Effector memory CD8-positive, alpha-beta T cell (primary cell): Measurements from ENCODE around the gene ZNF787.
"Not testable (repeated sequence)": the region's sequence is repeated elsewhere in the genome, so short reads cannot be mapped to it uniquely, and the experiment has no call there.

Experiments used
- ATAC-seq: fragments of 150-1000 bp; cut with Tn5 transposase; replicated peaks from 2 replicates; pipeline ENCODE4 v1.10.0; 2021; ENCODE audit warnings: mild to moderate bottlenecking, moderate library complexity
- DNase-seq, 3 experiments: peaks; one replicate each; pipeline ENCODE4 v3.0.0; 2021
- H3K27ac Mint-ChIP-seq, 2 donors: one replicate each; pipeline ENCODE4 v1.8.0; 2022; ENCODE audit warnings: mild to moderate bottlenecking in 2 of 2, mixed read lengths in 2 of 2, moderate library complexity in 2 of 2
- H3K27me3 Mint-ChIP-seq, 2 donors: one replicate each; pipeline ENCODE4 v1.8.0; 2022; ENCODE audit warnings: mixed read lengths in 2 of 2
- H3K36me3 Mint-ChIP-seq: one replicate; pipeline ENCODE4 v1.8.0; 2022; ENCODE audit warnings: mild to moderate bottlenecking, moderate library complexity, mixed read lengths; ENCODE audit not compliant: insufficient read depth
- H3K4me1 Mint-ChIP-seq, 2 donors: one replicate each; pipeline ENCODE4 v1.8.0; 2022; ENCODE audit warnings: low read depth in 2 of 2, mixed read lengths in 2 of 2
- H3K4me3 Mint-ChIP-seq, 2 donors: one replicate each; pipeline ENCODE4 v1.8.0; 2022; ENCODE audit warnings: mild to moderate bottlenecking in 2 of 2, mixed read lengths in 2 of 2, moderate library complexity in 2 of 2
- H3K9me3 Mint-ChIP-seq, 2 donors: one replicate each; pipeline ENCODE4 v1.8.0; 2022; ENCODE audit warnings: mixed read lengths in 2 of 2

ZNF787 gene

GRCh38 chr19:56104423-56104822 lies 16.7 kb downstream of the ZNF787 start:
- H3K9me3 Mint-ChIP-seq: no peaks in the 10 kb centered on the region
- H3K27ac Mint-ChIP-seq: no peak overlapping the region
- H3K4me1 Mint-ChIP-seq: peaks cover 22 to 26% of the 10 kb centered on the region in 2 donors
- peak overlapping the region in 1 of 2 donors; percentile 8 for H3K4me3 Mint-ChIP-seq
- H3K36me3 Mint-ChIP-seq: peaks cover 13% of the 10 kb centered on the region
- DNase-seq (no peak), ATAC-seq (no peak)
- no peaks in the 10 kb centered on the region for H3K27me3 Mint-ChIP-seq

GRCh38 chr19:56103027-56103614 lies 18.0 kb downstream of the ZNF787 start:
- ATAC-seq (no peak), DNase-seq (no peak)
- Mint-ChIP-seq H3K27ac (peak overlapping the region in 1 of 2 donors; percentile 12), H3K9me3 (no peaks in the 10 kb centered on the region), H3K4me3 (no peak overlapping the region), H3K27me3 (no peaks in the 10 kb centered on the region), H3K36me3 (peaks cover 15% of the 10 kb centered on the region), H3K4me1 (peaks cover 16 to 19% of the 10 kb centered on the region in 2 donors)

GRCh38 chr19:56101746-56102535 lies 19.2 kb downstream of the ZNF787 start:
- Mint-ChIP-seq H3K27me3 (no peaks in the 10 kb centered on the region), H3K4me1 (peaks cover 9 to 16% of the 10 kb centered on the region in 2 donors), H3K4me3 (no peak overlapping the region), H3K9me3 (no peaks in the 10 kb centered on the region), H3K27ac (peak overlapping the region in 1 of 2 donors; percentile 12), H3K36me3 (peaks cover 16% of the 10 kb centered on the region)
- DNase-seq (no peak), ATAC-seq (no peak)

- H3K27me3 Mint-ChIP-seq: no peaks in the 10 kb centered on the region
- H3K27ac Mint-ChIP-seq: no peak overlapping the region
- peaks cover 17% of the 10 kb centered on the region for H3K36me3 Mint-ChIP-seq
- DNase-seq (no peak), ATAC-seq (no peak)
- no peak overlapping the region for H3K4me3 Mint-ChIP-seq
- H3K4me1 Mint-ChIP-seq: peaks cover 6 to 9% of the 10 kb centered on the region in 2 donors
- H3K9me3 Mint-ChIP-seq: no peaks in the 10 kb centered on the region
Observed at GRCh38 chr19:56101095-56101494, 20.0 kb downstream of the ZNF787 start.

GRCh38 chr19:56099638-56100539 lies 21.2 kb downstream of the ZNF787 start:
- Mint-ChIP-seq H3K4me3 (no peak overlapping the region), H3K27ac (peak overlapping the region in 1 of 2 donors; percentile 19), H3K36me3 (peaks cover 18% of the 10 kb centered on the region), H3K9me3 (no peaks in the 10 kb centered on the region), H3K27me3 (no peaks in the 10 kb centered on the region), H3K4me1 (peaks cover 8% of the 10 kb centered on the region in 2 donors)
- DNase-seq (no peak), ATAC-seq (no peak)

- ATAC-seq (no peak), DNase-seq (no peak)
- Mint-ChIP-seq H3K4me1 (peaks cover 5 to 8% of the 10 kb centered on the region in 2 donors), H3K27ac (no peak overlapping the region), H3K9me3 (no peaks in the 10 kb centered on the region), H3K4me3 (no peak overlapping the region), H3K27me3 (no peaks in the 10 kb centered on the region), H3K36me3 (peaks cover 22% of the 10 kb centered on the region)
Observed at GRCh38 chr19:56098731-56099568, 22.1 kb downstream of the ZNF787 start.

- peaks cover 22% of the 10 kb centered on the region for H3K36me3 Mint-ChIP-seq
- not testable (repeated sequence) for H3K4me1 Mint-ChIP-seq, ATAC-seq, H3K9me3 Mint-ChIP-seq, DNase-seq, H3K27me3 Mint-ChIP-seq, H3K27ac Mint-ChIP-seq, H3K4me3 Mint-ChIP-seq
Observed at GRCh38 chr19:56098237-56098636, 22.9 kb downstream of the ZNF787 start.

GRCh38 chr19:56097776-56098175 lies 23.3 kb downstream of the ZNF787 start:
- H3K27me3 Mint-ChIP-seq: no peaks in the 10 kb centered on the region
- peaks cover 24% of the 10 kb centered on the region for H3K36me3 Mint-ChIP-seq

GRCh38 chr19:56097306-56097705 lies 23.8 kb downstream of the ZNF787 start:
- no peaks in the 10 kb centered on the region for H3K9me3 Mint-ChIP-seq
- ATAC-seq: no peak
- H3K36me3 Mint-ChIP-seq: peaks cover 19% of the 10 kb centered on the region
- H3K27me3 Mint-ChIP-seq: no peaks in the 10 kb centered on the region
- DNase-seq: no peak
- no peak overlapping the region for H3K27ac Mint-ChIP-seq
- peaks cover 9 to 15% of the 10 kb centered on the region in 2 donors for H3K4me1 Mint-ChIP-seq
- no peak overlapping the region for H3K4me3 Mint-ChIP-seq

More at GRCh38 chr19:56097776-56098175, 23.3 kb downstream of the ZNF787 start:
- no peak overlapping the region for H3K4me3 Mint-ChIP-seq
- no peak for ATAC-seq
- peaks cover 8 to 12% of the 10 kb centered on the region in 2 donors for H3K4me1 Mint-ChIP-seq
- no peak overlapping the region for H3K27ac Mint-ChIP-seq
- no peaks in the 10 kb centered on the region for H3K9me3 Mint-ChIP-seq
- DNase-seq: no peak

GRCh38 chr19:56096665-56097064 lies 24.4 kb downstream of the ZNF787 start:
- Mint-ChIP-seq H3K27ac (no peak overlapping the region), H3K4me1 (peaks cover 11 to 15% of the 10 kb centered on the region in 2 donors), H3K36me3 (peaks cover 15% of the 10 kb centered on the region), H3K27me3 (no peaks in the 10 kb centered on the region), H3K9me3 (no peaks in the 10 kb centered on the region), H3K4me3 (no peak overlapping the region)
- no peak for ATAC-seq
- no peak for DNase-seq

GRCh38 chr19:56094449-56094848 lies 26.6 kb downstream of the ZNF787 start:
- Mint-ChIP-seq H3K4me1 (peaks cover 15% of the 10 kb centered on the region in 2 donors), H3K36me3 (peaks cover 21% of the 10 kb centered on the region), H3K27me3 (no peaks in the 10 kb centered on the region), H3K27ac (no peak overlapping the region), H3K9me3 (no peaks in the 10 kb centered on the region), H3K4me3 (no peak overlapping the region)
- DNase-seq (no peak), ATAC-seq (no peak)

GRCh38 chr19:56092685-56093631 lies 28.1 kb downstream of the ZNF787 start:
- no peaks in the 10 kb centered on the region for H3K9me3 Mint-ChIP-seq
- no peaks in the 10 kb centered on the region for H3K27me3 Mint-ChIP-seq
- H3K27ac Mint-ChIP-seq: no peak overlapping the region
- H3K36me3 Mint-ChIP-seq: peaks cover 19% of the 10 kb centered on the region
- H3K4me1 Mint-ChIP-seq: peaks cover 15 to 18% of the 10 kb centered on the region in 2 donors
- DNase-seq (no peak), ATAC-seq (no peak)
- no peak overlapping the region for H3K4me3 Mint-ChIP-seq
